ENCODE data around the gene PATJ.
"Not testable (repeated sequence)": the region's sequence is repeated elsewhere in the genome, so short reads cannot be mapped to it uniquely, and the experiment has no call there.

The PATJ gene

GRCh38 chr1:61865646-61866220 lies 123.5 kb downstream of the PATJ start:
- no peak for DNase-seq (ENCODE audit: low read depth)
- TF ChIP-seq CTCF (IDR thresholded peaks at IDR 0.05; ENCODE audit: low read depth, low read length, missing control alignments), result no peak
- H3K4me3 ChIP-seq (ENCODE audit: low read depth, low read length), result no peak overlapping the region

DNA sequence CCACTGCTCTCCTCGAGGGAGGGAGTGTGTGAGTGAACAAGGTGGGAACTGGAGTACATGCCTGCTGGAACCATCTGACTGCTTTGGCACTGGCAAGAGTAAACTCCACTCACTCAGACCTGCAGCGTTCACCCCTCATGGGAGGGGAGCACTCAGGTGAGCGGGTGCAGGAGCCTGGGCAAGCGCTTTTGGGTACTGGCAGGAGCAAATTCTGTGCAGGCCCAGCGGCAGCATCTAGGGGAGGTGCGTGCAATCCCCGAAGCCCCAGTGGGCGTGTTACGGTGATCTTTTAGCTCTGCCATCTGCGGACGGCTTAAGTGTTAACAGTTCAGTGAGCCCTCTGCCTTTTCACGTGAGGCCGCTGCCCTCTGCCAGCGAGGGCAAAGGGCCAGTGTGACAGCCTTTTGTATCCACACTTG lies 127.4 kb downstream of the PATJ start:
- H3K4me3 ChIP-seq (ENCODE audit: low read depth, low read length), result no peak overlapping the region
- no peak for TF ChIP-seq CTCF (IDR thresholded peaks at IDR 0.05; ENCODE audit: low read depth, low read length, missing control alignments)
- no peak for DNase-seq (ENCODE audit: low read depth)

DNA sequence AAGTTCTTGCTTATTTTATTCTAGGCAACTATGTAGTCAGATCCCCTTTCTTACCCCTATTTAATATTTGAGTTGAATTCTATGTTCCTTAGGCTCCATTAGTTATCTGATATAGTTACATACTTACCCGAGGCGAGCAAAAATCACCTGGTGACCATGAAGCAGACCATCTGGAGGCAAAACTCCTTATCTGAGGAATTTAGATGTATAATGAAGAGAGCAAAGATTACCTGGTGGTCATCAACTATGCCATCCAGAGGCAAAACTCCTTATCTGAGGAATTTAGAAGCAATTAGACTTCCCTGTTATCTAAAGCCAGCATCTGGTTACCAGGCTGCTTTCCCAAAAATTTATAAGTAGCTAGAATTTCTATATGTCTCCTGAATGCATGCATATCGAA lies 129.9 kb downstream of the PATJ start:
- no peak for TF ChIP-seq CTCF (IDR thresholded peaks at IDR 0.05; ENCODE audit: low read depth, low read length, missing control alignments)
- no peak overlapping the region for H3K4me3 ChIP-seq (ENCODE audit: low read depth, low read length)
- DNase-seq (ENCODE audit: low read depth), result no peak

DNA sequence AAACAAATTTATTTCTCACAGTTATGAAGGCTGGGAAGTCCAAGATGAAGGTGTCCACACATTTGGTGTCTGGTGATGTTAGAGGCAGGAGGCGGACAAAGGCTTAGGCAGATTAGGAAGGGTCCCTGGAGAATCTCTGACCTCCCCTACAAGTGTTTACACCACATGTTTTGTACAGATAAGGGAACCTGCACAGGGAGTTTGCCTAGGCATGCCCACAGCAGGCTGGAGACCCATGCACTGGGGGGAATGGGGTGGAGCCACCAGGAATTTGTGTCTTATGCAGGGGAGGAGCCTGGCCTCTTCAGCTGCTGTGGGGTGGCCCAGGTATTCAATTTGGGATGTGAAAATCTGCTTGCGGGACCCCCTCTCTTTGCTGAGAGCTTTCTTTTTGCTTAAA lies 131.3 kb downstream of the PATJ start:
- DNase-seq (ENCODE audit: low read depth), result no peak
- no peak for TF ChIP-seq CTCF (IDR thresholded peaks at IDR 0.05; ENCODE audit: low read depth, low read length, missing control alignments)
- H3K4me3 ChIP-seq (ENCODE audit: low read depth, low read length), result no peak overlapping the region

DNA sequence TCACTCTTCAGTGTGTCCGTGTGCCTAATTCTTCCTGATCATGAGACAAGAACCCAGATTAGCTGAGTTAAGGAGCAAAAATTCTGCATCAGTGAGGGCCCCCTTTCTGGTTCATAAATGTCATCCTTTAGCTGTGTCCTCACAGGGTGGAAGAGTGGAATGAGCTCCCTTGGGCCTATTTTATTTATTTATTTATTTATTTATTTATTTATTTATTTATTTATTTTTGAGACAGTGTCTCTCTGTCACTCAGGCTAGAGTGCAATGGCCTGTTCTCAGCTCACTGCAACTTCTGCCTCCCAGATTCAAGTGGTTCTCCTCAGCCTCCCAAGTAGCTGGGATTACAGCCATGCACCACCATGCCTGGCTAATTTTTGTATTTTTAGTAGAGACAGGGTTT lies 131.7 kb downstream of the PATJ start:
- DNase-seq (ENCODE audit: low read depth), result no peak
- no peak for TF ChIP-seq CTCF (IDR thresholded peaks at IDR 0.05; ENCODE audit: low read depth, low read length, missing control alignments)
- H3K4me3 ChIP-seq (ENCODE audit: low read depth, low read length), result no peak overlapping the region

- DNase-seq (ENCODE audit: low read depth), result no peak
- no peak for TF ChIP-seq CTCF (IDR thresholded peaks at IDR 0.05; ENCODE audit: low read depth, low read length, missing control alignments)
- H3K4me3 ChIP-seq (ENCODE audit: low read depth, low read length), result no peak overlapping the region
Measured at GRCh38 chr1:61875198-61875597, 132.9 kb downstream of the PATJ start.

DNA sequence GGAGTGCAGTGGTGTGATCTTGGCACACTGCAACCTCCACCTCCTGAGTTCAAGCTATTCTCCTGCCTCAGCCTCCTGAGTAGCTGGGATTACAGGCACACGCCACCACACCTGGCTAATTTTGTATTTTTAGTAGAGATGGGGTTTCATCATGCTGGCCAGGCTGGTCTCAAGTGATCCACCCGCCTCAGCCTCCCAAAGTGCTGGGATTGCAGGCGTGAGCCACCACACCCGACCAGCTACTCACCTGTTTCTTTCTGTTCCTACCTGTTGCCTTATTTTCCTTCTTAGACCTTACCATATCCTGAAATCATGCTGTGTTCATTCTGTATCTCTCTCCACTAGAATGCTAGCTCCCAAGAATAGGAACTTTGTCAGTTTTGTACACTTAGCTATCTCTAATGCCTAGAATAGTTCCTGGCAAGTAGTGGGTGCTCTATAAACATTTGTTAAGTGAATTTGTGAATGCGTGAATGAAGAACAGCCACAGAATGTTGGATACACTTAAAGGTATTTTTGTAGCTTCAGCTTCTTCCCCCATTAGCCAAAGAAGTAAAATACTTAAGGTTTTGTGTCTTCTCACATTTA lies 137.7 kb downstream of the PATJ start:
- not testable (repeated sequence) for H3K4me3 ChIP-seq (ENCODE audit: low read depth, low read length); DNase-seq (ENCODE audit: low read depth)
